A549 (cell line): ENCODE measurements around the gene CADM4.

Source experiments
- HMGXB4 ChIP-seq: fragments of 250-450 bp; sonication (Bioruptor Pico); IDR thresholded peaks from 2 replicates; pipeline ENCODE4 v1.5.0; 2021; ENCODE audit warnings: mild to moderate bottlenecking, moderate library complexity, borderline replicate concordance
- POLR2A ChIP-seq: IDR thresholded peaks from 2 replicates; pipeline ENCODE4 v1.6.1; 2012; ENCODE audit warnings: mild to moderate bottlenecking, low read length
- REST ChIP-seq: fragments of 200-600 bp; sonication (generic); IDR thresholded peaks from 2 replicates; pipeline ENCODE4 v1.6.1; 2016; ENCODE audit warnings: antibody characterized with exemption, mild to moderate bottlenecking, moderate library complexity
- RFX5 ChIP-seq: fragments of 450-650 bp; IDR thresholded peaks from 2 replicates; pipeline ENCODE4 v1.7.1; 2014; ENCODE audit warnings: antibody characterized with exemption, mild to moderate bottlenecking, moderate library complexity

- no peak for TF ChIP-seq HMGXB4
- no peak for TF ChIP-seq REST
- TF ChIP-seq RFX5, result no peak
- TF ChIP-seq POLR2A, result no peak
These were observed 5.6 kb downstream of the CADM4 start for GRCh38 chr19:43634068-43634467.
